ENCODE results near the gene ABCC12. TPM values are rescaled to one million over a fixed set of nuclear protein-coding genes. Genes with fewer than 3 reads are reported as not detected.

Gene ABCC12
- total RNA-seq, 1 donor = not detected

DNA sequence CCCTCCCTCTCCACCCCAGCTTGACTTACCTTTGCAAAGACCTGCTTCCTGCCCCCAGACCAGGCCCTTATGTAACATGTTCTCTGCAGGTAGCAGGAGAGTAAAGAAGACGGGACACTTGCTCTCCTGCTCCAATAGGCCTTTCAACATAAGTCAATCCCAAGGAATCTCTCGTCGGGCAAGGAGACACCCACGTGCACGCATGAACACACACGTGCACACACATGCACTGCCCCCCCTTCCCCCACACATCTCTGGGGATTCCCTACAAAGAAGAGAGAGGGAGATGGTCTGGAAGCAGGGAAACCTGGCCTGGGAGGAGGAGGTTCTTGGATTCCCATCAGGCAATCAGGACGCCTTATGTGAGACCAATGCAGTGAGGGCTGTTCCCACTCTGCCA is 41.4 kb downstream of the ABCC12 start:
- no peak overlapping the region for H2AFZ ChIP-seq (ENCODE audit: low read length)
- DNase-seq (ENCODE audit: insufficient read length, low spot score, missing footprints) = no peak
- H3K27ac ChIP-seq (ENCODE audit: low read depth, low read length) = no peak overlapping the region
- H3K4me1 ChIP-seq (ENCODE audit: insufficient read depth, low read length) = no peaks in the 10 kb centered on the region
- H3K36me3 ChIP-seq (ENCODE audit: insufficient read depth, low read length) = no peaks in the 10 kb centered on the region
- no peak overlapping the region for H3K4me2 ChIP-seq (ENCODE audit: insufficient read depth, low read length)
- TF ChIP-seq CTCF (IDR thresholded peaks at IDR 0.05; ENCODE audit: extremely low read depth, low read depth, low read length) = no peak
- peaks cover 6% of the 10 kb centered on the region for H3K27me3 ChIP-seq (ENCODE audit: insufficient read depth, low read length)
- no peak overlapping the region for H3K4me3 ChIP-seq (ENCODE audit: insufficient read depth, low read length)
- H3K9me3 ChIP-seq (ENCODE audit: low read depth, low read length) = no peaks in the 10 kb centered on the region
- no peaks in the 10 kb centered on the region for H4K20me1 ChIP-seq (ENCODE audit: insufficient read depth, low read length)
- H3K79me2 ChIP-seq (ENCODE audit: insufficient read depth, low read length) = no peaks in the 10 kb centered on the region

- DNase-seq (ENCODE audit: insufficient read length, low spot score, missing footprints) = peak; percentile 21
- H3K4me2 ChIP-seq (ENCODE audit: insufficient read depth, low read length) = no peak overlapping the region
- H3K79me2 ChIP-seq (ENCODE audit: insufficient read depth, low read length) = no peaks in the 10 kb centered on the region
- H3K36me3 ChIP-seq (ENCODE audit: insufficient read depth, low read length) = no peaks in the 10 kb centered on the region
- no peaks in the 10 kb centered on the region for H4K20me1 ChIP-seq (ENCODE audit: insufficient read depth, low read length)
- peak; percentile 11 for TF ChIP-seq CTCF (IDR thresholded peaks at IDR 0.05; ENCODE audit: extremely low read depth, low read depth, low read length)
- H3K27me3 ChIP-seq (ENCODE audit: insufficient read depth, low read length) = peaks cover 10% of the 10 kb centered on the region
- no peaks in the 10 kb centered on the region for H3K4me1 ChIP-seq (ENCODE audit: insufficient read depth, low read length)
- no peaks in the 10 kb centered on the region for H3K9me3 ChIP-seq (ENCODE audit: low read depth, low read length)
- H2AFZ ChIP-seq (ENCODE audit: low read length) = no peak overlapping the region
- H3K27ac ChIP-seq (ENCODE audit: low read depth, low read length) = no peak overlapping the region
- H3K4me3 ChIP-seq (ENCODE audit: insufficient read depth, low read length) = no peak overlapping the region
These were observed 42.3 kb downstream of the ABCC12 start for GRCh38 chr16:48113471-48113870.

DNA sequence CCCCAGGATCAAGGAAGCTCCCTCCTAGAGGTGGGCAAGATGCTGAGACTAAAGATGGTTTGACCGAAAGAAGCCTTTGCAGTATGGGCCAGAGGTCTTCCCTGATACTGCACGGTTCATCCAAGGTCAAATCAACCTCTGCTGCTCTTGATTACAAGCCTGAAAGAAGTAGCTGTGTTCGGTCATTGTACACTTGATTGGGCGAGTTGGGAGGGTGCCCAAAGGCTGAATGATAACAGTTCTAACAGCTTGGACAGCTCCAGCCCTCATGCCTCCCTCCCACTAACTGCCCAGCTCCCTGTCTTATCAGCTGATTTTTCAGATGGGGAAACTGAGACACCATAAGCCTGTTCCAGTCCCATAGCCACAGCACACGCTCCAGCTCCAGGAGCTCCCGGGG is 42.8 kb downstream of the ABCC12 start:
- Histone ChIP-seq H3K27ac (ENCODE audit: low read depth, low read length) (no peak overlapping the region), H4K20me1 (ENCODE audit: insufficient read depth, low read length) (no peaks in the 10 kb centered on the region), H3K4me1 (ENCODE audit: insufficient read depth, low read length) (no peaks in the 10 kb centered on the region), H3K79me2 (ENCODE audit: insufficient read depth, low read length) (no peaks in the 10 kb centered on the region), H3K27me3 (ENCODE audit: insufficient read depth, low read length) (peaks cover 10% of the 10 kb centered on the region), H3K36me3 (ENCODE audit: insufficient read depth, low read length) (no peaks in the 10 kb centered on the region), H3K4me3 (ENCODE audit: insufficient read depth, low read length) (no peak overlapping the region), H3K4me2 (ENCODE audit: insufficient read depth, low read length) (no peak overlapping the region), H3K9me3 (ENCODE audit: low read depth, low read length) (no peaks in the 10 kb centered on the region), H2AFZ (ENCODE audit: low read length) (no peak overlapping the region)
- DNase-seq (ENCODE audit: insufficient read length, low spot score, missing footprints) = no peak
- TF ChIP-seq CTCF (IDR thresholded peaks at IDR 0.05; ENCODE audit: extremely low read depth, low read depth, low read length) = no peak

DNA sequence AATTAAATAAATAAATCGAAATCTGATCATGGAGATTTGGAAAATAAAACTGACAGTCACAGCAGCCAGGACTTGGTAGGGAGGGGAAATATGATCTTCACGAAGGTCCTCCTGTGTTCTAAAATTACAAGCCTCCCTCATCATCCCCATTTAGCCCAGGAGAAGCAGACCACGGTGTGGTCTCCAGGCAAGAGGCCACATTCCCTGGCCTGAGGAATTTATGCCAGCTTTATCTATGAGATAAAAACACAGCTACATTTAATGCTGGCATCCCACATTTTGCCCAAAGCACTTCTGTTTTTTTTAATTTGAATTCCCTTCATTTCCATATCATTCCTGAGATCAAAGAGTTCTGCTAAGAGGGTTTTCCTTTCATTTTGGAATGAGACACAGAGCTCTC is 43.2 kb downstream of the ABCC12 start:
- Histone ChIP-seq H3K27me3 (ENCODE audit: insufficient read depth, low read length) (peaks cover 10% of the 10 kb centered on the region), H3K9me3 (ENCODE audit: low read depth, low read length) (no peaks in the 10 kb centered on the region), H3K4me3 (ENCODE audit: insufficient read depth, low read length) (no peak overlapping the region), H3K4me2 (ENCODE audit: insufficient read depth, low read length) (no peak overlapping the region), H2AFZ (ENCODE audit: low read length) (no peak overlapping the region), H3K79me2 (ENCODE audit: insufficient read depth, low read length) (no peaks in the 10 kb centered on the region), H3K36me3 (ENCODE audit: insufficient read depth, low read length) (no peaks in the 10 kb centered on the region), H4K20me1 (ENCODE audit: insufficient read depth, low read length) (no peaks in the 10 kb centered on the region), H3K27ac (ENCODE audit: low read depth, low read length) (no peak overlapping the region), H3K4me1 (ENCODE audit: insufficient read depth, low read length) (no peaks in the 10 kb centered on the region)
- no peak for TF ChIP-seq CTCF (IDR thresholded peaks at IDR 0.05; ENCODE audit: extremely low read depth, low read depth, low read length)
- DNase-seq (ENCODE audit: insufficient read length, low spot score, missing footprints) = peak; percentile 43
